Glutamatergic neuron (in vitro differentiated cells): ENCODE measurements around the gene DNAJA3. TPM values are rescaled to one million over a fixed set of nuclear protein-coding genes. Genes with fewer than 3 reads are reported as not detected.
A peak's percentile ranks its signal among the peaks of the same experiment; 100 is the strongest.

Source experiments
- DNase-seq: peaks from one replicate; pipeline ENCODE4 v3.0.0; 2022
- H3K27ac Mint-ChIP-seq: one replicate; pipeline ENCODE4 v1.8.0; 2020; ENCODE audit warnings: mild to moderate bottlenecking, mixed read lengths, inconsistent platforms; ENCODE audit not compliant: unreplicated experiment
- H3K27me3 Mint-ChIP-seq: one replicate; pipeline ENCODE4 v1.8.0; 2020; ENCODE audit warnings: mild to moderate bottlenecking, moderate library complexity, mixed read lengths, inconsistent platforms; ENCODE audit not compliant: unreplicated experiment
- H3K36me3 Mint-ChIP-seq: one replicate; pipeline ENCODE4 v1.8.0; 2020; ENCODE audit warnings: mild to moderate bottlenecking, mixed read lengths, inconsistent platforms; ENCODE audit not compliant: unreplicated experiment
- H3K4me1 Mint-ChIP-seq: one replicate; pipeline ENCODE4 v1.8.0; 2020; ENCODE audit warnings: mild to moderate bottlenecking, low read depth, mixed read lengths, inconsistent platforms; ENCODE audit not compliant: unreplicated experiment
- H3K4me3 Mint-ChIP-seq: one replicate; pipeline ENCODE4 v1.8.0; 2020; ENCODE audit warnings: mild to moderate bottlenecking, mixed read lengths, inconsistent platforms; ENCODE audit not compliant: unreplicated experiment
- H3K9me3 Mint-ChIP-seq: one replicate; pipeline ENCODE4 v1.8.0; 2020; ENCODE audit warnings: mild to moderate bottlenecking, moderate library complexity, mixed read lengths, inconsistent platforms; ENCODE audit not compliant: unreplicated experiment
- CTCF ChIP-seq: fragments of 200-600 bp; sonication (generic); IDR thresholded peaks from one replicate; pipeline ENCODE4 v1.5.0; 2021; ENCODE audit not compliant: partially characterized antibody, unreplicated experiment
- total RNA-seq: library from RNA; stranded (reverse); fragmentation: NEBNext Ultra II Directional; extraction: Animal tissue kit (Norgen Biotek cat#: 25700); gene quantifications from one replicate; pipeline ENCODE4 v1.2.1, GENCODE V29; 2021; ENCODE audit not compliant: unreplicated experiment

The DNAJA3 gene
- total RNA-seq, 1 donor from 2014 or later = 32.6 TPM

GRCh38 chr16:4454623-4455022 lies 29.0 kb downstream of the DNAJA3 start:
- no peak overlapping the region for H3K4me3 Mint-ChIP-seq
- peaks cover 15% of the 10 kb centered on the region for H3K4me1 Mint-ChIP-seq
- H3K9me3 Mint-ChIP-seq = peaks cover 6% of the 10 kb centered on the region
- H3K27me3 Mint-ChIP-seq = peaks cover 7% of the 10 kb centered on the region
- no peak for TF ChIP-seq CTCF
- H3K27ac Mint-ChIP-seq = no peak overlapping the region
- no peaks in the 10 kb centered on the region for H3K36me3 Mint-ChIP-seq
- DNase-seq = no peak

DNA sequence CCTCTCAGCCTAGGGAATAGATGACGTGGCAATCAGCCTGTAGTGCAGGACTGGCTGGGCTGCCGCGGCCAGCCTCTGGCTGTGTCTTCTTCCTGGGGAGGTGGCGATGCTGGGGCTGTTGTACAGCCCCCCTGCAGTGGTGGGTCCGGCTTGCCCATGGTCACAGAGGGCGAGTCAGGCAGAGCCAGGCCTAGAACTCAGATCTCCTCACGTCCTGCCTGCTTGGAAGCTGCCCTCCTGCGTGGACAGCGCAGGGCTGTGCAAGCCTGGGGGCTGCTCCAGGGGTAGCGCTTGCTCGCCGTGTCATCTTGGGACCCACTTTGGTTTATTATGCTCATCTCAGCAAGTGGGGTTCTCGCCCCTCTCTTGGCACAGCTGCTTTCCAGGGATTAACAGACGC lies 29.4 kb downstream of the DNAJA3 start:
- DNase-seq = no peak
- TF ChIP-seq CTCF = no peak
- Mint-ChIP-seq H3K27ac (no peak overlapping the region), H3K4me1 (peaks cover 15% of the 10 kb centered on the region), H3K9me3 (peaks cover 8% of the 10 kb centered on the region), H3K27me3 (peaks cover 7% of the 10 kb centered on the region), H3K4me3 (no peak overlapping the region), H3K36me3 (no peaks in the 10 kb centered on the region)

- Mint-ChIP-seq H3K27me3 (peaks cover 7% of the 10 kb centered on the region), H3K27ac (no peak overlapping the region), H3K4me1 (peaks cover 9% of the 10 kb centered on the region), H3K36me3 (no peaks in the 10 kb centered on the region), H3K9me3 (peaks cover 9% of the 10 kb centered on the region), H3K4me3 (no peak overlapping the region)
- TF ChIP-seq CTCF = no peak
- no peak for DNase-seq
Observed at GRCh38 chr16:4455951-4456350, 30.3 kb downstream of the DNAJA3 start.

- Mint-ChIP-seq H3K27me3 (peaks cover 4% of the 10 kb centered on the region), H3K36me3 (no peaks in the 10 kb centered on the region), H3K4me1 (peaks cover 7% of the 10 kb centered on the region), H3K4me3 (no peak overlapping the region), H3K27ac (peak overlapping the region; percentile 28), H3K9me3 (peaks cover 8% of the 10 kb centered on the region)
- no peak for DNase-seq
- no peak for TF ChIP-seq CTCF
Observed at GRCh38 chr16:4460936-4461249, 35.2 kb downstream of the DNAJA3 start.

DNA sequence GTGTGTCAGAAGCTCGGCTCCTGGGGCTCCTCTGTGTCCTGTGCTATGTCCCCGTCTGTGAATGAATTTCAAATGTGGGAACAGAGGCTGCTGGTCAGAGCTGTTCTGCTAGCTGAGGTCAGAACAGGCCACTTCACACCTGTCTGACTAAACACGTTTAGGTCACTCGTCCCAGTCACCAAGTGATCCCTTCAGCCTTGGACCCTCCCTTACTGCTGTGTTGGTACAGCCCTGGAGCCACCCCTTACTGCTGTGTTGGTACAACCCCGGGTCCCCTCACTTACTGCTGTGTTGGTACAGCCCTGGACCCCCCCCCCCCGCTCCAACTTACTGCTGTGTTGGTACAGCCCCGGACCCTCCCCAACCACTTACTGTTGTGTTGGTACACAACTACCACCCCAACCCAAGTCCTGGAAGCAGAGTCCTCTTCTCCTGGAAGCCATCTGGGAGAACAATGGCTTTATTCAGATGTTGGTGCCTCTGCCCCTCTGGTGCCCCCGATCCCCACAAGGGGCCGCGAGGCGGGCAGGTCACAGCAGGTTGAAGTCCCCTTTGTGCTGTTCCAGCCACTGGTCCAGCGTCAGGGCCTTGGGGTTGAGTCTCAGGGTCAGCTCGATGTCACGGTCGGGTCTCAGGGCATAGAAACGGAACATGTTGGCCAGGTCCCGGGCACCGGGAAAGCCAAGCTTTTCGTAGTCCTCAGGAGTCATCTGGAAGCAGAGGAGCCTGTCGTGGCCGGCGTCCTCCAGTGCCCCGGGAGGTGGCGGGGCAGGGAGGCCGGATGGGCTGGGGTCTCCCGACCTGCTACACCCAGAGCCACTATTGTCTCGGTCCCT lies 35.8 kb downstream of the DNAJA3 start:
- Mint-ChIP-seq H3K27ac (no peak overlapping the region), H3K9me3 (peaks cover 8% of the 10 kb centered on the region), H3K36me3 (no peaks in the 10 kb centered on the region), H3K4me1 (peaks cover 5% of the 10 kb centered on the region), H3K4me3 (no peak overlapping the region), H3K27me3 (peaks cover 4% of the 10 kb centered on the region)
- TF ChIP-seq CTCF = no peak
- no peak for DNase-seq
